Activated T-cell treated with anti-CD3 and anti-CD28 coated beads for 1 hour (primary cell): ENCODE results near the gene LILRB1.
"Not testable (repeated sequence)": the region's sequence is repeated elsewhere in the genome, so short reads cannot be mapped to it uniquely, and the experiment has no call there.

Experiments used
- DNase-seq: peaks from one replicate; pipeline ENCODE4 v3.0.0-alpha.2; 2020; ENCODE audit warnings: low read depth

The LILRB1 gene

DNA sequence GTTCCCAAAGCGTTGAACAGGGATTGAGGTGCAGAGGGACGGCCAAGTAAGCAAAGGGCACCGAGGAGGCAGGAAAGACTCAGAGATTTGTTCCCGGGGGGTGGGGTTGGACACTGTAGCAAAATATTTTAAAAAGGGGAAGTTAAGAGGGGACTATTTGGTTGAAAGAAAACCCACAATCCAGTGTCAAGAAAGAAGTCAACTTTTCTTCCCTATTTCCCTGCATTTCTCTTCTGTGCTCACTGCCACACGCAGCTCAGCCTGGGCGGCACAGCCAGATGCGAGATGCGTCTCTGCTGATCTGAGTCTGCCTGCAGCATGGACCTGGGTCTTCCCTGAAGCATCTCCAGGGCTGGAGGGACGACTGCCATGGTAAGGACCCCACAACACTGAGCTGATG is at the start of gene LILRB1:
Gene LILRB1, plus strand, starts transcription at position 223 of the 400 bp plus-strand sequence. CDS start 590 bp downstream, outside the sequence.
- DNase-seq, result not testable (repeated sequence)

- DNase-seq, result no peak
Observed at GRCh38 chr19:54586397-54586796, 43.9 kb upstream of the LILRB1 start.

GRCh38 chr19:54587026-54587425 is 43.3 kb upstream of the LILRB1 start:
- DNase-seq, result no peak

GRCh38 chr19:54593445-54593844 is 36.8 kb upstream of the LILRB1 start, which contains the start of gene LILRA1:
Gene LILRA1, plus strand, starts transcription at chr19:54593632. Its CDS starts 613 bp downstream, at chr19:54594245.
- not testable (repeated sequence) for DNase-seq

- DNase-seq, result not testable (repeated sequence)
Observed at GRCh38 chr19:54593931-54594626, 36.2 kb upstream of the LILRB1 start.

- no peak for DNase-seq
Observed at GRCh38 chr19:54594737-54595136, 35.5 kb upstream of the LILRB1 start.

DNA sequence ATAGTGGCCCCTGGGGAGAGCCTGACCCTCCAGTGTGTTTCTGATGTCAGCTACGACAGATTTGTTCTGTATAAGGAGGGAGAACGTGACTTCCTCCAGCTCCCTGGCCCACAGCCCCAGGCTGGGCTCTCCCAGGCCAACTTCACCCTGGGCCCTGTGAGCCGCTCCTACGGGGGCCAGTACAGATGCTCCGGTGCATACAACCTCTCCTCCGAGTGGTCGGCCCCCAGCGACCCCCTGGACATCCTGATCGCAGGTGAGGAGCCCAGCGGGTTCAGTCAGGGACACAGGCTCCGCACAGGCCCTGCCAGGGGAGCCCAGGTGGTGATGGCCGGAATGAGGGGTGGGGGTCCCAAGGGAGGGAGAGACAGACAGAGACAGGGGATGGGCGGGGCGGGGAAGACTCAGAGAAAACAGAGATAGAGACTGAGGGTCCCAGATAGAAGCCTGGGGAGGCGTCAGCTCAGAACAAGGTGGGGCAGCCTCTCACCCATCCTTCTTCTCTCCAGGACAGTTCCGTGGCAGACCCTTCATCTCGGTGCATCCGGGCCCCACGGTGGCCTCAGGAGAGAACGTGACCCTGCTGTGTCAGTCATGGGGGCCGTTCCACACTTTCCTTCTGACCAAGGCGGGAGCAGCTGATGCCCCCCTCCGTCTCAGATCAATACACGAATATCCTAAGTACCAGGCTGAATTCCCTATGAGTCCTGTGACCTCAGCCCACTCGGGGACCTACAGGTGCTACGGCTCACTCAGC is 34.4 kb upstream of the LILRB1 start:
- not testable (repeated sequence) for DNase-seq

DNA sequence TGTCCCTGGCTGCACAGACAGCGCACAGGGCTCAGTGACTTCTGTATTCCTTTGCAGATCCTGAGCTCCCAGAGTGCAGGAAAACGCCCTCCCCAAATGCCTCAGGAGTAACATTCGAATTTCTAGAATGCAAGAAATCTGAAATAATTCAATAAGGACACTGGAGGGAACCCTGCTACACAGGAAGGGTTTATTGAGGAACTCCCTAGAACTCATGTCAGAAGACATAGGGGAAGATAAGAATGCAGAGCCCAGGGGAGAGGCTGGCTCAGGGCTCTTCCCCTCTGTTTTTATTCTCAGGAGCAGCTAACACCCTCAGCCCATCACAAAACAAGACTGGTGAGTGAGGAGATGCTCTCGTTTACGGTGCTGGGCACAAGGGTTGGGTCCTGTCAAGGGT is 30.1 kb upstream of the LILRB1 start:
- DNase-seq, result no peak

GRCh38 chr19:54606230-54606629 is 24.1 kb upstream of the LILRB1 start:
- DNase-seq, result no peak

- DNase-seq, result no peak
Observed at GRCh38 chr19:54606891-54607784, 23.1 kb upstream of the LILRB1 start.

GRCh38 chr19:54607785-54608150 is 22.5 kb upstream of the LILRB1 start:
- no peak for DNase-seq

GRCh38 chr19:54608205-54608604 is 22.1 kb upstream of the LILRB1 start:
- no peak for DNase-seq

- no peak for DNase-seq
Observed at GRCh38 chr19:54608792-54609191, 21.5 kb upstream of the LILRB1 start.

DNA sequence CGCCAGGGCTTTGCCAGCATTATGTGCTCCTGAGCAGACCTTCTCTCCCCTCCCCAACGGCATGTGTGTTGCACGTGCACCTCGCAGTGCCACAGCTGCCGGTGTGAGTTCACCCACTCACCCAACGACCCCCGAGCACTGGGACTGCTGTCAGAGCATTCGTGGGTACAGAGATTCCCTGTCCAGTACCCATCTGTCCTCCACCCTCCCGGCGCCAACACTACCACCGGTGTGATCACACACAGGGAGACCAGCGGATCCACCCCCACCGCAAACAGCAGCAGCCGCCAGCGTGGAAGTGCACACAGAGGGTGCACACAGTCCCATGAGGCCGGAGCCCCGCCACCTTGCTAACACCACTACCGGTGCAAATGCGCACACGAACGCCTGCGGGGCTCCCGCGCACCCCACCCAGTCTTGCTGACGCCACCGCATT is 20.9 kb upstream of the LILRB1 start:
- DNase-seq, result no peak

DNA sequence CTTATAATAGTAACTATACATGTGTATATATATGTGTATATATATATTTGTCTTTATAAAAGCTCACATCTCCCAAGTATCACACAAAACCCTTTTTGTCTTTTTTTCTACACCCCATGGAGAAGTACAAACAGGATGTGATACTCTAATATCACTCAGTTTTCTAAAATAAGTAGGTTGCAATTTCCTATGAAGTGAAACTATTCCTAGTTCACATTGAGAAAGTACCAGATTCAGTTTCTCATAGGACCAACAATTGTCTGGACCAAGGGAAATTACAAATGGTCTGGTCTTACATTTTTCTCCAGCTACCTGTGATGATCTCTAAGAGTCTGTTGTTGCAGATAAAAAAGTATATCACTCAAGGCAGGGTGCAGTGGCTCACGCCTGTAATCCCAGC is 17.9 kb upstream of the LILRB1 start:
- DNase-seq, result no peak

GRCh38 chr19:54614726-54615125 is 15.6 kb upstream of the LILRB1 start:
- no peak for DNase-seq

- no peak for DNase-seq
Observed at GRCh38 chr19:54616057-54616456, 14.2 kb upstream of the LILRB1 start.

GRCh38 chr19:54616821-54617560 is 13.3 kb upstream of the LILRB1 start:
- DNase-seq, result no peak

- DNase-seq, result no peak
Observed at GRCh38 chr19:54620464-54620863, 9.8 kb upstream of the LILRB1 start.

GRCh38 chr19:54622431-54622830 is 7.9 kb upstream of the LILRB1 start:
- DNase-seq, result no peak

GRCh38 chr19:54624234-54624633 is 6.0 kb upstream of the LILRB1 start:
- DNase-seq, result not testable (repeated sequence)
